IPS-15b (cell line): ENCODE results near the gene FAM120A.

Source experiments
- H3K27me3 ChIP-seq: one replicate; pipeline ENCODE4 v1.6.1; 2013; ENCODE audit warnings: low read length; ENCODE audit not compliant: control insufficient read depth, insufficient read depth
- H3K36me3 ChIP-seq: one replicate; pipeline ENCODE4 v1.6.1; 2013; ENCODE audit warnings: low read length; ENCODE audit not compliant: control insufficient read depth, insufficient read depth
- H3K4me1 ChIP-seq: one replicate; pipeline ENCODE4 v1.6.1; 2013; ENCODE audit warnings: mild to moderate bottlenecking, low read length; ENCODE audit not compliant: control insufficient read depth, insufficient read depth
- H3K4me3 ChIP-seq: one replicate; pipeline ENCODE4 v1.5.1; 2013; ENCODE audit warnings: low read depth, low read length
- H3K9ac ChIP-seq: one replicate; pipeline ENCODE4 v1.6.1; 2013; ENCODE audit warnings: low read depth, mild to moderate bottlenecking, low read length
- H3K9me3 ChIP-seq: one replicate; pipeline ENCODE4 v1.6.1; 2013; ENCODE audit warnings: mild to moderate bottlenecking, low read length; ENCODE audit not compliant: control insufficient read depth, insufficient read depth

FAM120A gene

GRCh38 chr9:93453047-93453914, 1.8 kb downstream of the FAM120A start, which contains the start of gene FAM120AOS:
Gene FAM120AOS (minus strand): TSS chr9:93453581. CDS start chr9:93452709, 872 bp downstream.
- Histone ChIP-seq H3K9ac (peak within 1 kb of the TSS; percentile 65), H3K4me1 (peaks cover 10% of the 10 kb centered on the region), H3K9me3 (no peaks in the 10 kb centered on the region), H3K4me3 (peak within 1 kb of the TSS; percentile 85), H3K36me3 (no peaks in the 10 kb centered on the region), H3K27me3 (no peaks in the 10 kb centered on the region)

DNA sequence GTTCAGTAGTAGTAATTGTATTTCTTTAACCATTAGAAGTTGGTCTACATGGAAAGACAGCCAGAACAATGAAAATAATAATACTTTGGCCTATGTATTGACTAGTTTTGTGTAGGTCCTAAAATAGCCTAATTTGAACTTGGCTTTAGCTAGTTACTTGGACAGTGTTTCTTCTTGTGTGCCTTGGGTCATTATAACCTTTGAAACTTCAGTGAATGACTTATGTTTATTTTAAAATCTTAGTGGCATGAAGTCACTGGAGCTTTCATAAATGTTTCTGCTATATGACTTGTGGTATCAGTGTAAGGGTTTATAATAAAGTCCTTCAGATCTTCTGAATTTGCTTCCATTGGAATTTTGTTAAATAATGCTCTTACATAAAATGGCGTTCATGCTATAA, 4.5 kb downstream of the FAM120A start:
- H3K4me1 ChIP-seq, result peaks cover 22% of the 10 kb centered on the region
- no peak overlapping the region for H3K4me3 ChIP-seq
- no peaks in the 10 kb centered on the region for H3K9me3 ChIP-seq
- H3K27me3 ChIP-seq, result no peaks in the 10 kb centered on the region
- H3K36me3 ChIP-seq, result no peaks in the 10 kb centered on the region
- no peak overlapping the region for H3K9ac ChIP-seq

DNA sequence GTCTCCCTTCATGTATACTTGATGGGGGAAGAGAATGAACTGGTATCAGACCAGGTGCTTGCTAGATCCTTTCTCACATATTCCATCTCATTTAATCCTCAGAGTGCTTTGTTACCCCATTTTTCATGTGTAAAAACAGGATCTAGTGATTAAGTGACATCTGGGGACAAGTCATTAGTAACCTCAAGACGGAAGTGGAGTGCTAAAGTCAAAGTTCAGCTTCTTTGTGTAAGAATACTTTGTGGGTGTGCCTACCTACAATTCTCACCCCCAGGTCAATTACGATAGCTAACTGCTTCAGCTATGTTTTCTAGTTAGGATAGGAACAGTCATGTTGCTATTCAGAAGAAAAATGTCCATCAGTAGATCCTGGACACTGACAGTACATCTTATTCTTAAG, 5.0 kb downstream of the FAM120A start:
- H3K9me3 ChIP-seq, result no peaks in the 10 kb centered on the region
- H3K9ac ChIP-seq, result no peak overlapping the region
- H3K4me1 ChIP-seq, result peaks cover 22% of the 10 kb centered on the region
- no peaks in the 10 kb centered on the region for H3K36me3 ChIP-seq
- no peaks in the 10 kb centered on the region for H3K27me3 ChIP-seq
- no peak overlapping the region for H3K4me3 ChIP-seq

DNA sequence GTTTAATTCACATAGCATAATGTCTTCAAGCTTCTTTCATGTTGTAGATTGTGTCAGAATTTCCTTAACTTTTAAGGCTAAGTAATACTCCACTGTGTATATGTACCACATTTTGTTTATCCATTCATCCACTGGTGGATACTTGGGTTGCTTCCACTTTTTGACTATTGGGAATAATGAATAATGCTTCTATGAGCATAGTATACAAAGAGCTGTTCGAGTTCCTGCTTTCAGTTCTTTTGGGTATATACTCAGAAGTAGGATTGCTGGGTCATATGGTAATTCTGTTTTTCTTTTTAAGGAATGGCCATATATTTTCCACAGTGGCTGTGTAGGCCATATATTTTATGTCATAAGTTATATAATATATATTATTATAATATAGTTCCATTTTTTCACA, 5.5 kb downstream of the FAM120A start:
- H3K36me3 ChIP-seq, result no peaks in the 10 kb centered on the region

DNA sequence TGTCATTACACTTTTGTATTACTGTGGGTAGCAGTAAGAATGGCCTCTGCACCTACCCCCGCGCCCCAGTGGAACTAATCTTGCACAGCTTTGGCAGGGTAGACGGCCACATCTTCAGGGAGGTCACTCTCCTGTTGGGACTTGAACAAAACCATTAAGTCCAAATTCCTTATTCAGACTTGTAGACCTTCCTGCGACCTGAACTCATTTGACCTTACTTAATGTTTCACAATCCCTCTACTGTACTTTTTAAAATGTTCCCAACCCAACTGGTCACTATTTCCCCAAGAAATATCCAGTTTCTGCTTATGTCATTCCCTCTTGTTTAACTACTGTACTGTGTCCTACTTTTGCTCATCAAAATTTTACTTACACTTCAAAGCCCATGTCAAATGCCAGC, 7.2 kb downstream of the FAM120A start:
- H3K36me3 ChIP-seq, result no peaks in the 10 kb centered on the region

More for the DNA sequence above, 5.5 kb downstream of the FAM120A start:
- Histone ChIP-seq H3K4me3 (no peak overlapping the region), H3K4me1 (peaks cover 22% of the 10 kb centered on the region), H3K9me3 (no peaks in the 10 kb centered on the region), H3K9ac (no peak overlapping the region), H3K27me3 (no peaks in the 10 kb centered on the region)

GRCh38 chr9:93459432-93459847, 8.0 kb downstream of the FAM120A start:
- H3K4me1 ChIP-seq, result peaks cover 29% of the 10 kb centered on the region
- H3K9ac ChIP-seq, result no peak overlapping the region
- H3K9me3 ChIP-seq, result no peaks in the 10 kb centered on the region
- no peak overlapping the region for H3K4me3 ChIP-seq
- no peaks in the 10 kb centered on the region for H3K36me3 ChIP-seq
- H3K27me3 ChIP-seq, result no peaks in the 10 kb centered on the region

More for the DNA sequence above, 7.2 kb downstream of the FAM120A start:
- H3K27me3 ChIP-seq, result no peaks in the 10 kb centered on the region
- H3K9ac ChIP-seq, result no peak overlapping the region
- H3K4me1 ChIP-seq, result peaks cover 23% of the 10 kb centered on the region
- no peak overlapping the region for H3K4me3 ChIP-seq
- no peaks in the 10 kb centered on the region for H3K9me3 ChIP-seq

- no peaks in the 10 kb centered on the region for H3K36me3 ChIP-seq
Observed at GRCh38 chr9:93460689-93461413, 9.4 kb downstream of the FAM120A start.

GRCh38 chr9:93461414-93461743, 9.9 kb downstream of the FAM120A start:
- no peaks in the 10 kb centered on the region for H3K27me3 ChIP-seq
- H3K9me3 ChIP-seq, result no peaks in the 10 kb centered on the region
- peaks cover 33% of the 10 kb centered on the region for H3K4me1 ChIP-seq
- H3K36me3 ChIP-seq, result no peaks in the 10 kb centered on the region
- H3K4me3 ChIP-seq, result no peak overlapping the region
- no peak overlapping the region for H3K9ac ChIP-seq

More at GRCh38 chr9:93460689-93461413, 9.4 kb downstream of the FAM120A start:
- no peaks in the 10 kb centered on the region for H3K27me3 ChIP-seq
- H3K4me3 ChIP-seq, result no peak overlapping the region
- peaks cover 35% of the 10 kb centered on the region for H3K4me1 ChIP-seq
- no peak overlapping the region for H3K9ac ChIP-seq
- H3K9me3 ChIP-seq, result no peaks in the 10 kb centered on the region

GRCh38 chr9:93461821-93462220, 10.3 kb downstream of the FAM120A start:
- H3K9me3 ChIP-seq, result no peaks in the 10 kb centered on the region
- H3K36me3 ChIP-seq, result no peaks in the 10 kb centered on the region
- no peak overlapping the region for H3K9ac ChIP-seq
- H3K27me3 ChIP-seq, result no peaks in the 10 kb centered on the region
- no peak overlapping the region for H3K4me3 ChIP-seq
- H3K4me1 ChIP-seq, result peaks cover 36% of the 10 kb centered on the region

DNA sequence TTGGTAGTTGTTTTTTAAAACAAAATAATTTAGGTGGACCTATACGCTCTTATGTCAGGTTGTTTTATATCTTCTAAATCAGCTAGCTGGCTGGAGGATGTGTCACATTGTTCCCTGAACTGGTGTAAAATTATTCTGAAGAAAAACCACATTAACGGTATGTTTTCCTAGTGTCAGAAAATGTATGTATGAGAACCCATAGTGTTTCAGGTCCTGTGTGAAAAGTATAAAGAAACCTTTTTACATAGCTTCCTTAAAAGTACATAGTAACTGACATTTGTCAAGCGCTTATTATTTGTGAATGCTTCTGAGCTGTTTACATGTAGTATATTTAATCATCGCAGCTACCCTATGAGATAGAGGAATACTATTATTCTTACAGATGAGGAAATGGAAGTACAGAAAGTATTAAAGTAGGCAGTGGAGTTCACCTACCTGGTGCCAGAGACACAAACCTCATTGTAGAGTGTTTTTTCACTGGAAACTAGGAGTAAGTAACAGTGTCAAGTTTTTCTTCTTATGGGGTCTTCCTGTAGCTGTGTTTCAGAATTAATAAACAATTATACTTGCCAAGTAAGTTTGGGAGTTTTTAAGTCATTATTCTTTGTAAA, 12.3 kb downstream of the FAM120A start:
- Histone ChIP-seq H3K4me1 (peaks cover 44% of the 10 kb centered on the region), H3K4me3 (no peak overlapping the region), H3K27me3 (no peaks in the 10 kb centered on the region), H3K36me3 (no peaks in the 10 kb centered on the region), H3K9me3 (no peaks in the 10 kb centered on the region), H3K9ac (no peak overlapping the region)

GRCh38 chr9:93464395-93464794, 12.9 kb downstream of the FAM120A start:
- Histone ChIP-seq H3K27me3 (no peaks in the 10 kb centered on the region), H3K4me1 (peaks cover 43% of the 10 kb centered on the region), H3K9me3 (no peaks in the 10 kb centered on the region), H3K4me3 (no peak overlapping the region), H3K9ac (no peak overlapping the region), H3K36me3 (no peaks in the 10 kb centered on the region)
